GM12865 (cell line): ENCODE measurements around the gene TMEM135.
"Not testable (repeated sequence)": the region's sequence is repeated elsewhere in the genome, so short reads cannot be mapped to it uniquely, and the experiment has no call there.

Experiments used
- DNase-seq: peaks from one replicate; pipeline ENCODE4 v3.0.0; 2010; ENCODE audit warnings: low read depth
- H3K4me3 ChIP-seq: 2 replicates; pipeline ENCODE4 v1.5.1; 2011; ENCODE audit warnings: mild to moderate bottlenecking, low read depth, low read length, control low read depth
- CTCF ChIP-seq: IDR thresholded peaks from 2 replicates; pipeline ENCODE4 v1.5.1; 2011; ENCODE audit warnings: low read length, control low read depth, low read depth, inconsistent platforms; ENCODE audit not compliant: insufficient read depth; ENCODE audit errors: missing control alignments

The TMEM135 gene

GRCh38 chr11:87139475-87139874, 101.7 kb downstream of the TMEM135 start:
- DNase-seq, result no peak
- no peak overlapping the region for H3K4me3 ChIP-seq
- TF ChIP-seq CTCF, result no peak

GRCh38 chr11:87141322-87141721, 103.6 kb downstream of the TMEM135 start:
- DNase-seq, result no peak
- no peak for TF ChIP-seq CTCF
- no peak overlapping the region for H3K4me3 ChIP-seq

- TF ChIP-seq CTCF, result no peak
- no peak overlapping the region for H3K4me3 ChIP-seq
- no peak for DNase-seq
These were observed 104.3 kb downstream of the TMEM135 start for GRCh38 chr11:87141980-87142514.

GRCh38 chr11:87142594-87142993, 104.9 kb downstream of the TMEM135 start:
- H3K4me3 ChIP-seq, result no peak overlapping the region
- TF ChIP-seq CTCF, result no peak
- no peak for DNase-seq

- no peak for TF ChIP-seq CTCF
- H3K4me3 ChIP-seq, result no peak overlapping the region
- DNase-seq, result no peak
These were observed 105.9 kb downstream of the TMEM135 start for GRCh38 chr11:87143641-87144040.

GRCh38 chr11:87144252-87144651, 106.5 kb downstream of the TMEM135 start:
- no peak for TF ChIP-seq CTCF
- DNase-seq, result no peak

GRCh38 chr11:87148749-87149148, 111.0 kb downstream of the TMEM135 start:
- TF ChIP-seq CTCF, result no peak
- no peak overlapping the region for H3K4me3 ChIP-seq

More at GRCh38 chr11:87144252-87144651, 106.5 kb downstream of the TMEM135 start:
- H3K4me3 ChIP-seq, result no peak overlapping the region

GRCh38 chr11:87149782-87150181, 112.0 kb downstream of the TMEM135 start:
- DNase-seq, H3K4me3 ChIP-seq: not testable (repeated sequence)

More at GRCh38 chr11:87148749-87149148, 111.0 kb downstream of the TMEM135 start:
- no peak for DNase-seq
